GM19397 (cell line): ENCODE data around the gene HOXC12.

Experiments used
- ATAC-seq: cut with Tn5 transposase; IDR thresholded peaks from one replicate; pipeline ENCODE4 v1.9.1; 2021; ENCODE audit warnings: mild to moderate bottlenecking, moderate library complexity; ENCODE audit not compliant: unreplicated experiment

The HOXC12 gene

DNA sequence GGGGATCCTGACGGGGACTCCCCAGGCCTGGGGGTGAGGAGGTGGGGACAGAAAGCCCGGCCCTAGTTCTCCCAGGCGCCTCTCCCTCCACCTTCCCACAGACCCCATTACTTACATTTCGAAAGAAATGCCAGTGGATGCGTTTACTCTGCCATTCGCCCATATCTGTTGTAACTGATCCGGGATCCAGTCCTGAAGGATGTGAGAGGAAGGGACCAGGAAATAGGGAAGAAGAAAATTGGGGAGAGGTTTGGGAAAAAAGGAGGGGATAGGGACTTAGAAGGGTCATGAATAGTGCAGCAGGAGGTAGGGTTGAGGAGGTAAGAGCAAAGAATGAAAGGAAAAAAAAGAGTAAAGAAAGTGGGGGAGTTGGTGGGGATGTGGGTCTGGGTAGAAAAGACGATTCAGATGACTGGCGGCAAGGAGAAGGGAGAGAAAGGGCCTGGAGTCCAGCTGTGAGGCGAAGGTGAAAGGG, 1.1 kb downstream of the HOXC12 start:
- ATAC-seq = no peak

DNA sequence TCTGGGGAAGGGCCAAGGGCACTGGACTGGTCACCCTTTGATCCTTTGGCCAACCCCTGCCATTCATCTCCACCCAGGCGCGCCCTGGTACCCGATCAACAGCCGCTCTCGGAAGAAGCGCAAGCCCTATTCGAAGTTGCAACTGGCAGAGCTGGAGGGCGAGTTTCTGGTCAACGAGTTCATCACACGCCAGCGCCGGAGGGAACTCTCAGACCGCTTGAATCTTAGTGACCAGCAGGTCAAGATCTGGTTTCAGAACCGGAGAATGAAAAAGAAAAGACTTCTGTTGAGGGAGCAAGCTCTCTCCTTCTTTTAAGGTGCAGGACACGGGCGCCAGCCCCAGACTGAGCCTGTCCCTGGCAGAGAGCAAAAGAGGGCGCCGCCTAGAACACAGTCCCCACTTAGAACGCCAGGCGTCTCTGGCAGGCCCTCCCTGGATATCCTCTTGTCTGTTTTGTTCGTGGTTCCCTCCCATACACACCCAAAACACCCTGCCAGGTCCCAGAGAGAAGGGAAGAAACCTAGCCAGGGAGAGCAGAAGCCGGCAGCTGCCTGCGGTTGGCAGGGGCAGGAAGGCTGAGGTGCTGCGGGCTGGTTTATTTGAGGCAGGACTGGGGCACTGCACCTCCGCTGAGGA, 1.7 kb downstream of the HOXC12 start:
- no peak for ATAC-seq

DNA sequence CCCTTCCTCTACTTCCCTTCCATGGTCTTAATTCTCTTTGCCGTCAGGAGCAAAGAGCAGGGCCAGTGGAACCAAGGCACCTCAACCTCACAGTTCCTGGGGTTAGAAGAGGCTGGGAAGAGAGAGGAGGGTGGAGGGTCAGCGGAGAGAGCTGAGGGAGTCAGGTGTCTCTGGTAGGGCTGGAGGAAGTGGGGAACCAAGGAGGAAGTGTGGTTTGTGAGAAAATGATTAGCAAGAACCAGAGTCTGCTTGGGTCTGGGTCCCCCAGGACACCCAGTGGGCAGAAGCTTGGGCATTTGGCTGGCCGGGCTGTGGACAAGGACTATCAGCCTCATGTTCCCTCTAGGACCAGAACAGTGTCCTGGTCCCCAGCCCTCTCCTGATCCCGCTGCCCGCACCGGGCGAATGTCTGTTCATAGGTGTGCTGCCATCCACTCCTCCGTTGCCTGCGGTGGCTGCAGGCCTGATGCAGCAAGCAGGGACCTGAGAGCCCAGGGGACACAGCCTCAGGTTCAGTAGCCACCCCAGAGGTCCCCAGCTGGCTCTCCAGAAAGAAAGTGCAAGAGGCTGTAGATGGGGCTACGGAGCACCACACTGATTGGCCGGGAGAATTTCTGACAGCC, 2.3 kb downstream of the HOXC12 start:
- ATAC-seq = no peak

DNA sequence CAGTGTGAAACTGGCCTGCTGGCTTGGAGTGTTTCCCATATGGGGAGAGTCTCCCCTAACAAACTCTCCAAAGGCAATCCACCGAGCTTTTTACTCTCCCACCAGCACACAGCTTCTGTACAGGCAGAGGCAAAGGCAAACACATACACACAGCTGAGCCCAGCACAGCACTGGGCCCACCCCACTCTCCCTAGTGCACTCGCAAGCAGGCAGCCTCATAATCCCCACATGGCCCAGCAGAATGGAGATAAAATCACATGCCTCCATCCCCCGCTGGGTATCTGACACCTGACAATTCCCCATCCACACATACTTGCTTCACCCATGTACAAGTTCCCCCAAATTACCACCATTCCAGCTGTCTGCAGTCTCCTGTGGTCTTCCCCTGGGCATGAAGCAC, 3.4 kb downstream of the HOXC12 start:
- no peak for ATAC-seq

DNA sequence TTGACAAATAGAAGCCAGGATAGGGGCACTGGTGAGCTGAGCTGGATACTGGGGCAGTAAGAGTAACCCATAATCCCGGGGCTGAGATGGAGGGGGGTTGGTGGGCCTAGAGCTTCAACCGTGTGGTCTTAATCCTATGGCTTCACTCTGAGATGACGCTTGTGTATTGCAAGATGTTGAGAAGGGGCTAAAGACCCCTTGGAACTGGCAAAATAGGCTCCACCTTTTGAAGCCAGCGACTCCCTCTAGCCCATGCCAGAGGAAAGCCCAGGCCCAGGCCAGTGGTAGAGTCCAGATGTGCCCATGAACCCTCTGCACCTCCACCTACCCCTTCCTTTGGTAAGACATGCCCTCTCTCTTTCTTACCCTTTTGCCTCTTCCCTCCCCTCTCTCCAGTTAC, 4.6 kb downstream of the HOXC12 start:
- no peak for ATAC-seq

DNA sequence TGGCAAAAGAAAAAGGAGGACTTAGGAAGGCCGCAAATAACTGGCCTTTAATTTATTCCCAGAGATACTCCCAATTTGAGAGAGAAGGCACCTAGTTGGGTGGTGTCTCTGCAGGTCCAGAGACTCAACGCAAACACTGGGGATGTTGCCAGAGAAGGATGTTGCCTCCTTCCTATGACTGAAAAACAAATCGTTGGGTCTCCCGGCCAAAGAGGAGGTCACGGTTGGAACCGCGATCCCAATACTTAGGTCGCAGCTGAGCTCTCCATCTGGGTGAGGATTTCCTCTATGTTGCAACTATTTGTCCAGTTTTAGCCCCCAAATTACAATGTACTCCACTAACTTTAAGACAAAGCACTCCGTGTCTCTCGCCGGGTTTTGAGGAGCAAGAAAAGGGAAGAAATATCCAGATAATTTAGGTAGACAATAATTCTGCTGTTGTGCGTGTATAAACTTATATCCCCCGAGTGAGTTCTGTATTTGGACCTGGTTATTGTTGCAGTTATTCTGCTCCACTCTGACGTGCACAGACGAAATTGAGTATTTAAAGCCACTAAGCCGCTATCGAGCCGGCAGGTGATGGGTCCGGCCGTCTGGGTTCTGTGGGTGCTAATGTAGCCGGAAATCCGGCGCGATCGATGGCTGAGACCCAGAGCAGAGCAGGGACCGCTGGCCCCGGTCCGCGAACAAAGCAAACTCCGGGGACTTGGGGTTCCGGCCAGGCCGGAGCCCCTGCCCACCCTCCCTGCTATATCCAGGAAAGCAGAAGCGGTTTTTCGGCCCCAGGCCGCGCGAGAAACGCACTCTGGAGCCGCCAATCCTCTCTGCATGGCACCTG, 5.7 kb downstream of the HOXC12 start:
- no peak for ATAC-seq

DNA sequence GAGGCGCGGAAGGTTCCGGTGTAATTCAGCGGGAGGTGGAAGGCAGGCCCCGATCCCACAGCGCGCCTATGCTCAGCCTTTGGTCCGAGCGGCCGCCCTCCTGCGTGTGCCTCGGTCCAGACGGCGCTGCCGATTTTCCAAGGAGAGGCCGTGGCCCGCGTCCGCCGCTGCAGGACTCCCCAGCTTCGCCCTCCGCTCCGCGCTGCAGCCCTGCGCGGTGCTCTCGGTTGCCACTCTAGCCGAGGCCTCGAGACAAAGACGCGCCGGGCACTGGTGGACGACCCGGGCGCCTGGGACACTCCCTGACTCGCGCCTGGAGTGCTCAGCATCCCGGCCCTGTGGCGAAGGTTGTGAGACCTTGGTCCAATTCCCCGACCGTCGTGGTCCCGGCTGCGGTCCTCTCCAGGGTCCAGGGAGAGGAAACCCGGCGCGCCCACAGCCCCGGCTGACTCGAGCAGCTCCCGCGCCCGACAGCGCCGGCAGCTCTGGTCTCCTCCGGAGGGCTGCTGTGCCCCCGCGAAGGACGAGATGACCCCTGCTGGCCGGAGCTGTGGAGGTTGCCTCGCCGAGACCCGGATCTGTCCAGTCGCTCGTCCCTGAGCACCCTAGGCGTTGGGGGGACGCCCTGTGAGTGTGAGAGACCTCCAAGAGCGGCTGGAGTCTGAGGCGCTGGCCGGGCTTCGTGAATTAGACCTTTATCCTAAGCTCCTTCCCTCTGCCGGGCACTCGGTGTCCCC, 6.5 kb downstream of the HOXC12 start:
- no peak for ATAC-seq

DNA sequence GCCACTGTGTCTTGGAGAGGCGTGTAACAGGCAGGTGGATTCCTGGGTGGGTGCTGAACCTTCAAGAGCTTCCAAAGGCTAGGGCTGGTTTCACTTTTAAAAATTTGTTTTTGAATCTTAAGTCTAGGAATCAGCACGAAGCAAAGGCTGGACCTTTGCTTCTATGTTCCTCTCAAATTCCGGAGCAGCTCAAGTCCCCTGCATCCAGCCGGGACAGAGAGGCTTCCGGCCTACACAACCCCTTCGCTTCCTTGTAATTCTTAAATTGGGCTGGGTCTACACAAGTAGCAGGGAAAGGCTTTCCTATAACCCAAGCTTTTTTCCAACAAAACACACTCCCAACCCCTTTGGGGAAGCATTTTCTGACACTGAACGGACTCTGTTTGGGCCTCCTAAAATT, 8.3 kb downstream of the HOXC12 start:
- ATAC-seq = no peak

DNA sequence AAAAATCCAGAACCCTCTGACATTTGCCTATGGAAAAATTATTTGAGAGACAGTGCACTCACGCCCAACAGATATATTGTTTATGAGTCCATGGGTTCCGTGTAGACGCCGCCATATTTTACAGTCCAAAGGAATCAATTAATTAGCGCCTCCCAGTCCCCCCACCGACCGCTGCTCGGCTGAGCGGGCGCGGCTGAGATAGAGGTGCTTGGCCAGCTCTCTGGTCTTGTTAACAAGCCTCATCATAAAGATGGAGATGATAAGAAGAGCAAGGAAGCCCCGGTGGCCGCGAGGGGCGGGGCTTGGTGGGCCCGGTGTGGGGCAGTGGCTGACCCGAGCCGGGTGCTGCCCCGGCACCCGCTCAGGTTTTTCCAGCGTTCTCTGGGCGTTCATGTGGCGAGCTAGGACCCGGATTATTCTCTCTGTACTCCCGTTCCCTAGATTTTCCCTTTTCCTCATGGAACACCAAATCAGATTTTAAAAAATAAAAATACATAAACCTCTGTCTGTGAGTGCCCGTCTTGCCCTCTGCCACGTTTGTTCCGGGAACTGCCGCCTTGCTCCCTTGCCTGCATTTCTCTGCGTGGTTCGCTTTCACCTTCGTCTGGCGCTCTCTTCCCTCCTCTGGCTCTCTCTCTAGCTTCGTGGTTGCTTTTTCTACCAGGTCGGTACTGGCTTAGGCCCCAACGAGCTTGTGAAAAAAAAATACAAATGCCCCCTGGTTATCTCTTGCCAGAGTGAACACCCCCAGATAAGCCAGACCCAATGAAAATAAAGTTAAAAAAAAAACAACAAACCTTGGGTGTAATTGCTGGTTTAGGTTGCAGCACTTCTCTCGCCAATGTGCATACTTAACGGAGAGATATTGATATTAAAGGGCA, 9.0 kb downstream of the HOXC12 start:
- ATAC-seq = no peak

DNA sequence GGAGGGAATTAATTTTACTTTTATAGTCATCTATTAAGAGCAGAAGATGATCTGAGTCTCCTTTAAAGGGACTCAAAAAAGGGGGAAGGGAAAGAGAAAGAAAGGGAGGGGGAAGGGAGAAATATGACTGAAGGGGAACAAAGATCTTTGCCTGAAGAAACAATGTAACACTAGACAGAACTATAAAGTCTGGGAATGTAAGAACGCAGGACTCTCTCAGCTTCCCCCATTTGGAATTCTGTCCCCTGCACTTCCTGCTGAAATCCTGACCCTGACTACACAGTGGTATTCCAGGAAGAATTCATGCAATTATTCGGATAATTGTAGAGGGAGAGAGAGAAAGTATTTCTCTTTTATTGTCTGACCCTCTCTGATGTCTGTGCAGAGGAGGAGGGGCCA, 9.6 kb downstream of the HOXC12 start:
- no peak for ATAC-seq

DNA sequence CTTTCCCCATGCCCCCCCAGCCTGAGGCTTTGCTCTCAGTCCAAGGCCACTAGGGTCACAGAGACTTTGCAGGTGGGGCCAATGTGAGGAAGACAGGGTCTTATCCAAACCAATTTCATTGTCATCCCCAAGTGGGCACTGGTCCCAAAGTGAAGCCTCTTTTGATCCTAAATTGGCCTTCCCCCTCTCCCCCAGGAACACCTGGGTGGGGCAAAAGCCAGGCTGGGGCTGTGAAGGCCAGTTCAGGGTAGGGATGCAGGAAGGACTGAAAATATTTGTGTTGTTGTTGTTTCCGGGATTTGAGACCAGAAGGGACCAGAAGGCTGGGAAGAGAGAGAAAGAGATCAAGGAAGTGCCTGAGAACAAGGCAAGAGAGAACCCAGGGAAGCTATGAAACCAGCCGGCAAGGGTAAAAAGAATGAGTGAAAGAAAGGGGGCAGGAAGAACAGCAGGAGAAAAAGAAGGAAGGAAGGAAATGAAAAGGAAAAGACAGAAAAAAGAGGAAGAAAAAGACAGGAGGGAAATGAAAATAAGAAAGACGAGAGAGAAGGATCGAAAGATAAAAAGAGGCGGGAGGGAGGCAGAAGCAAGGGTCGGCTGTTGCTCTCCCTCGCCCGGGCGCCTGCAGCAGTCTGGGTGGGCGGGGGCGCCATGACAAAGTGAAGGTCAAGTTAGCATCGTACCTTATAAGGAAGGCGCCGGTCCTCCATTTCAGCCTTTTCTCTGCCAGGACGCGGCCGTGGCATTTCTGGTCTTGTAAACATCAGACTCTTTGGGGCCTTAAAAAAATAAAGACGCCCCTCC, 10.8 kb downstream of the HOXC12 start:
- no peak for ATAC-seq

DNA sequence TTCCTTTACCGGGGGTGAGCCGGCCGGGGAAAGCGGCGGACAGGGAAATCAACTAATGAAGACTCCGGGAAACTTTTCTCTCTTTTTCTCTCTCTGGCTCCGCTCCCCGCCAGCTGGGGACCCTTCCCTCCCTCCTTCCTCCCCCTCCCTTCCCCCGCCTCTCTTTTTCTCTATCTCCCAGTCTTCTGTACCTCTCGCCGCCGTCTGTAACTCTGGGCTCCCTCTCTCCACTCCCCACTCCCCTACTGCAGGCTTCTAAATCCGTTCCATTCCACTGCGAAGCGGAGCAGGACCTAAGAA, 11.3 kb downstream of the HOXC12 start:
- ATAC-seq = no peak

DNA sequence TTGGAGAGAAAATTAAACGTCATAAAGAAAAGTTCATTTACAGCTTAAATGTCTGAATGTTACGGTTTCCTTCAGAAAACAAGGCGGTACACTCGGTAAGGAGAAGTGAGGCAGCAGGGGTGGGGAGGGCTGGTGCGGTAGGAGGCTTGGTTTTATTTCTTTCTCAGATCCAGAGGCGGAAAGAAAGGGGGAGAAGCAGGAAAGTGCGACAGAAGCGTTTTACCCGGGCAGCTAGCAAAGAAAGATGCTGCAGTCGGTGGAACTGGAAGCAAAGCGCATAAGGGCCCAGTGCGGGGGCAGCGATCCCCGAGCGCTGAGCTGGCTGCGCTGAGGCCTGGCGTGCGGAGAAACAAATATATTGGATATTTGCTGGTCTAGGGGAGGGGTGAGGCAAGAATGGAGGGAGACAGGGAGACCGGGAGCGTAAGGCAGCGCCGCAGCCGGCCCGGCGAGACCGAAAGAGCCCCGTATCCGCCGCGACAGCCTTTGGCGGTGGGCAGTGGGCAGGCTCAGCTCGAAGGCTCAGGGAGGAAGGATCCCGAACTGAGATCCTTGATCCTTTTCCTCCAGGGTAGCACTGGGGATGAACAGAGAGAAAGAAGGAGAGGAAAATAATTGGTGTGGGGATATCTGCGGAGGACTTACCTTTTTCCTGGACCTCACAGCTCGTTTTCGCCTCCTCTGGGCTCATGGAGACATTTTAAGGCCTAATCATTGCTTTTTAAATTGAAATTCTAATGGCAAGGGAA, 11.9 kb downstream of the HOXC12 start:
- ATAC-seq = no peak

DNA sequence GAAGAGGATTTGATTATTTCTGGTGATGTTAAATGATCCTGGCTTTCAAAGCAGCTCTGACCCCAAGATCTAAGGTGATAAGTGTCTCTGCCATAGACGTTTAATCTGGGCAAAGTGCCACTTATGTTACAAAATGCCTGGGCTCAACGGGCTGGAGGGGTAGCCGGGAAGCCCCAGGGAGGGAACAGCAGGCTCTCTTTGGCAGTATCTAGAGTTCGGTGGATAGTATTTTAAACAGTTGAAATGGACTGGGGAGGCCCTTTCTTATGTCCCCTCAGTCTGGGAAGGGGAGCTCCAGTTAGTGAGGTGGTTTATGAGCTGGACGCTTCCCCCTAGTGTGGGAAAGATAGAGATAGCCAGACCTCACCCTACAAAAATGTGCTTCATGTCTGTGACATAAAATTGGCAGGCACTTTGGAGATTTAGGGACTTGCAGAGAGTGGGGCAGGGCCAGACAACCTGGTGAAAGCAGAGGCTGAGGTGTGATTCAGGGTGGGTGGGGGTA, 12.8 kb downstream of the HOXC12 start:
- no peak for ATAC-seq

DNA sequence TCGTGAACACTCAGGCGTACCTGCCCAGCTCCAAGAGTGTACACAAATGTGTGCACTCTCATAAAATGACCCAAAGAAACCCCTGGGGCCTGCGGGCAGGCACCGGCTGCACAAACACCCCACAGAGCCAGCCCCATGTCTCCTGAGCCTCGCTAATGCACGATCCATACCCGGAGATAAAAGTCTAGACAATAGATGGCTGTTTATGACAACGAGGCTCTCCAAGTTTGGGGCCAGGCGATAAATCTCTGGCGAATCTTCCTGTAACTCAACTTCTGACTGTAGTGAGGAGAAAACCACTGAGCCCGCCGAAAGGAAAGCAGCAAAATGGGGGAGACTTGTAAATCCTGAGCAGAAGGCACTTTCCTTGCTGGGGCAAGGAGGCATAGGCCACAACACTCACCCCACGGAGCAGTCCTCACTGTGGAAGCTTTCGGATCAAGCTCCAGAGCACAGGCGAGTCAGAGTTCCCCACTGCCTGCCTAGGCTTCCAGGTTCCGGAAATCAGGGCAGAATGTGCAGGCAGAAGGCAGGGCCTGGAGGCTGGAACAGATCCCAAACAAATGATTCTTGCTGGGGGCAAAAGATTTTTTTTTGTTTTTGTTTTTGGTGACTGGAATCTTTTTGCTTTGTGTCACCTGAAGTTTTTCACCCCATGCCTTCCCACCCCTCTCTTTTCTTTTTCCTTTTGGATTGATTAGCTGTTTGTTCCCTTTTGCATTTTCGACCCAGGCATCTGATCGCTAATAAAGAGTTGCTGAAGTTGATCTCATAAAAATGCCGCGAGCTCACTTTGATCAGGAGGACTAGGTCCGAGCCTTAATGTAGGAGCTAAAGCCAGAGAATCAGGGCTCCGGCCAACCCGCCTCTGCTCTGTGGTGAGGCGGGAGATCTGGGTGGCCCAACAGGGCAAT, 13.8 kb downstream of the HOXC12 start:
- ATAC-seq = no peak

DNA sequence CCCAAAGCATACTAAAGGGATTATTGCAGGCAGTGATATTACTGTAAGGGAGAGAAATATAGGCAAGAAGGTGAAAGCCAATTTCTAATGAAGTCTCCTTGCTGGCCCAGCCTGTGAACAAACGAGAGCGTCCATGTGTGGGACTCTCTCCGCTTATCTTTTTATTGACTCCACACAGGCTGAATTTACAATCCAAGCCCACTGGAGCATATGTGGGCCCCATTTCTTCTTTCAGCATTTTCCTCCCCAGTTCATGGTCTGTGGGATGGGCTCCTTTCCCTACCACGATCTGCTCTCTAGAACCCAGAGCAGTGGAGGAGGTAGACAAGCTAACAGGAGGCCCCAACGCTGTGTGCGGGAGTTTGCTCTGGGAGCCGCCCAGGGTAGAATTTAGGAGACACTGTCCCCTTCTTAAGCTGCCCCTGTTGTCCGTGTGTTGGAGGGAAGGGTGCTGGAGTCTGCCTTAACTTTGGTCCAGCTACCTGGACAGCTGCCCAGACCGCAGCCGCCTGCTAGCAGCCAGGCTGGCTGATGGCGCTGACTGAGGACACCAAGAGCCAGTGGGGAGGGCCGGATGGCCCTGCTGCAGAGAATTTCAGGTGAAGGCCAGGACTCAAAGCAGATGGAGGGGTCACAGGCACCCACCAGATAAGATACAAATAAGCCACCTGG, 15.0 kb downstream of the HOXC12 start:
- ATAC-seq = no peak

DNA sequence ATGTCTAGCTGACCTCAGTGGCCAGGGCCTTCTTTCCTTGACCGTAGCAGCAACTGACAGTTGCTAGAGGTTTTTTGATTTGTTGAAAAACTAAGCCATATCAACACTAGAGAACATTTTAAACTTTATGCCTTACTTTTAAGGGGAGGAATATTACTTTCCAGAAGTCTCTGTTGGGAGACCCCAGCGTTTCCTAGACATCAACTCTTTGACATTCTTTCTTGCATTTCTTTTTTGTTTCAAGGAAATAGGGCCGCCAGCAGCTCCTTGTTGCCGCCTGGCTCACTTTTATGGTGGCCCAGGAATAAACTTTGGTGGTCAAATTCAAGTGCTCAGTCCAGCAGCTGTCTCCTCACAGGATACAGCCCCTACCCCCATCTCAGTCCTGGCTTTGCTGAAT, 15.7 kb downstream of the HOXC12 start:
- no peak for ATAC-seq
